GM18498 (cell line): ENCODE results near the gene MFSD8.
"Not testable (repeated sequence)": the region's sequence is repeated elsewhere in the genome, so short reads cannot be mapped to it uniquely, and the experiment has no call there.

ENCODE experiments used
- ATAC-seq: cut with Tn5 transposase; IDR thresholded peaks from one replicate; pipeline ENCODE4 v1.9.1; 2021; ENCODE audit warnings: mild to moderate bottlenecking, moderate library complexity; ENCODE audit not compliant: unreplicated experiment

Gene MFSD8

GRCh38 chr4:127965062-127965802 is at the start of gene MFSD8, which contains the start of gene ABHD18:
Gene MFSD8, minus strand, starts transcription at chr4:127965173. Its CDS starts 40 bp downstream, at chr4:127965133.
Gene ABHD18, plus strand, starts transcription at chr4:127965406. Its CDS starts 17,550 bp downstream, at chr4:127982956.
- peak; percentile 96 for ATAC-seq

- ATAC-seq = no peak
Observed at GRCh38 chr4:128009428-128009827, 44.5 kb upstream of the MFSD8 start.

DNA sequence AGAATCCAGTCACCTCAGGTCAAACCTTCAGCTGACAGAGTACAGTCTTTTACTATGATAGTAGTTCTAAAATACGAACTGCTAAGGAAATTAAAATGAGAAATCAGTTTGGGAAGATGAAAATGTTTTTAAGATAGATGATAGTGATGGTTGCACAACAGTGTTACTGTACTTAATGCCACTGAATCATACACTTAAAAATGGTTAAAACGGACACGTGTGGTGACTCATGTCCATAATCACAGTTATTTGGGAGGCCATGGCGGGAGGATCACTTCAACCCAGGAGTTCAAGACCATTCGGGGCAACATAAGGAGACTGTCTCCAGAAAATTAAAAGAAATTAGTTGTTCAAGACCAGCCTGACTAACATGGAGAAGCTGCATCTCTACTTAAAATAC is 41.6 kb upstream of the MFSD8 start:
- no peak for ATAC-seq

GRCh38 chr4:127997534-127998388 is 32.8 kb upstream of the MFSD8 start:
- peak; percentile 99 for ATAC-seq

- ATAC-seq = not testable (repeated sequence)
Observed at GRCh38 chr4:127996521-127996920, 31.5 kb upstream of the MFSD8 start.

DNA sequence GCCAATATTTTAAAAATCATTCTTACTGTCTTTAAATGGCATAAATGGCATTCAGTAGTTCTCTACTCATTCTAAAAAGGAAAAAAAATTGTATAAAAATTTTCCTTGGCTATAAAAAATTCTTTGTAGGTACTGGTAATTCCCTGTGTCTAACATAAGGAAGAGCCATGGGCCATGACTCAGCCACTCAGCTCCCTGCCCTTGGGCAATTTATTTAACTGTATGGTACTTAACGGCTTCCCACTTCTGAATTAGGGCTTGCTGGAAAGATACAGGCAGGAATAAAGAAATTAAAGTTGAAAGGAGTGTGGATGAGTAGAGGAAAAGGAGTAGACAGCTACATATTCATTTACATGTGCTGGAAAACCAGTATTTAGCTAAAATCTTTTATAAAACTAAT is 30.8 kb upstream of the MFSD8 start:
- ATAC-seq = no peak

DNA sequence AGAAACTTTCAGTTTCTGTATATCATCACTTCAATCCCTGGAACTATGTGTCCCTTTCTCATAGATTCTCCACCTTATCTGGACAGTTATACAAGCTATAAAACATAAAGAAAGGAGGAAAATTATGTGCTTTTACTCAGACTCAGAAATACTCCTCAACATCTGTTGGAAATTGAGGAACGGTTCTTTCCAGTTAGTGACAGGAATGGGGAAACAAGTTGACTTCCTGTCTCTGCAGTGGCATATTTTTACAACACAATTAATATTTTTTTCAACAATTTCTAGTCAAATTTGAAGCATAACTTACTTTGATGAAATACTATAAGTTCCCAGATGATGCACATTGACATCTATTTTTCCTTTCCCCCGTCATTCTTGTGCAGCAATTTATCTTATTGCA is 28.2 kb upstream of the MFSD8 start:
- no peak for ATAC-seq

GRCh38 chr4:127988638-127989037 is 23.7 kb upstream of the MFSD8 start:
- no peak for ATAC-seq

GRCh38 chr4:127985989-127986388 is 21.0 kb upstream of the MFSD8 start:
- ATAC-seq = no peak

DNA sequence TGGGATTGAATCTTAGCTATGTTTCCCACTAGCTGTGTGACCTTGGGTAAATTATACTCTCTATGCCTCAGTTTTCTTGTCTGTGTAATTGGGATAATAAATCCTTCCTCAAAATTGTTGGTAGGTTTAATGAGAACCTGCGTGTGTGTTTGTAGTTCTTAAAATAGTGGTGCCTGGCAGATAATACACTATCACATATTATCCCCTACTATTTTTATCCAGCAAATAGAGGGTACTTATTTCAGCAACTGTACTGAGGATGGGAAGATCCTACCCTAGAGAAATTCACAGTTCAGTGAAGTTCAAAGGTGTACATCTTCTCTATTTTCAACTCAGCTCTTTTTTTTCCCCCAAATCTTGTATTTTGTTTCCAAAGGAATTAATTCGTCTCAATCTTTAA is 17.5 kb upstream of the MFSD8 start:
- no peak for ATAC-seq

GRCh38 chr4:127978930-127979329 is 14.0 kb upstream of the MFSD8 start:
- no peak for ATAC-seq

DNA sequence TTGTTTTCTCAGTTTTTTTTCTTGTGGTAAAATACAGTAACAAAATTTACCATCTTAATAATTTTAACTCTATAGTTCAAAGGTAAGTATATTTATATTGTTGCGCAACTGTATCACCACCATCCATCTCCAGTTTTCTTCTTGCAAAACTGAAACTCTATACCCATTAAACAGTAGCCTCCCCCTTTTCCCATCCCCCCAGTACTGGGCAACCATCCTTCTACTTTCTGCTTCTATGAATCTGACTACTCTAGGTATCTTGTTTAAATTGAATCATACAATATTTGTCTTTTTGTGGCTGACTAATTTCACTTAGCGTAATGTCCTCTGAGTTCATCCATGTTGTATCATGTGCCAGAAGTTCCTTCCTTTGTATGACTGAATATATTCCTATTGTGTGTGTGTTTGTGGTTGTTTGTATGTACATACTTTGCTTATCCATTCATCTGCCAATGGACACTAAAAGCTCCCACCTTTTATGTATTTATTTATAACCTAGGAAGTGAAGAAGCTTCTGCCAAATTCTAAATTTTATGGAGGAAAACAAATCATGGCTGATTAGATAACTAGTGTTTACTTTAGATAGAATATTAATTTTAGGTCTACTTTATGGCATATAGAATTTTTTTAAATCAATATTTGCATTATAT is 10.3 kb upstream of the MFSD8 start:
- no peak for ATAC-seq

DNA sequence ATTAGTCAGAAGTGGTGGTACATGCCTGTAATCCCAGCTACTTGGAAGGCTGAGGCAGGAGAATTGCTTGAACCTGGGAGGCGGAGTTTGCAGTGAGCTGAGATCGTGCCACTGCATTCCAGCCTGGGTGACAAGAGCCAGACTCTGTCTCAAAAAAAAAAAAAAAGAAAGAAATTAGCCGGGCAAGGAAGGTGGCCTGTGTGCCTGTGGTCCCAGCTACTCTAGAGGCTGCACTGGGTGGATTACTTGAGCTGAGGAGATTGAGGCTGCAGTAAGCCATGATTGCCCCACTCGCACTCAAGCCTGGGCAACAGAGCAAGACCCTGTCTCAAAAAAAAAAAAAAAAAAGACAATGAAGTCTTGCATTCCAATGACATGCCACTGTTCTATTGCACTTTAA is 6.0 kb upstream of the MFSD8 start:
- ATAC-seq = not testable (repeated sequence)

DNA sequence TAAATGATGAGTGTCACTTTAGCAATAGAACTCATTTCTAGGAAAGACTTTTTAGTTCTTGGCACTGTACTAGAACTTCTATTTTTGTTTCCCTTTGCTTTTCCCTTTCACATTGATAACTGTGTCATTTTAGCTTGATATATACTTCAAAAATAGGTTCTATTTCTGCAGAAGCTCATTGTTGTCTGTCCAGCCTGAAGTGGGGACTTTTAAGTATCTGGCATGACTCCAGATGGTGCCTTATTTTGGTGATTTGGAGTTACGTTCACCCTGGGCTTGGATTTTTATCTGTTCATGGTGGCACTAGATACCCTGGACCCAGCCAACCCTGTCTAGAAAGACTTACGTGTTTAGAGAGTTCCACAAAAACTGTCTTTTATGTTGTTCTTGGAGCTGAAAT is 3.6 kb upstream of the MFSD8 start:
- no peak for ATAC-seq

GRCh38 chr4:127967141-127967775 is 2.3 kb upstream of the MFSD8 start:
- ATAC-seq = no peak

GRCh38 chr4:127965803-127966175 is 816 bp upstream of the MFSD8 start:
- peak; percentile 33 for ATAC-seq

GRCh38 chr4:127964426-127965061 is 429 bp downstream of the MFSD8 start:
- ATAC-seq = peak; percentile 25

DNA sequence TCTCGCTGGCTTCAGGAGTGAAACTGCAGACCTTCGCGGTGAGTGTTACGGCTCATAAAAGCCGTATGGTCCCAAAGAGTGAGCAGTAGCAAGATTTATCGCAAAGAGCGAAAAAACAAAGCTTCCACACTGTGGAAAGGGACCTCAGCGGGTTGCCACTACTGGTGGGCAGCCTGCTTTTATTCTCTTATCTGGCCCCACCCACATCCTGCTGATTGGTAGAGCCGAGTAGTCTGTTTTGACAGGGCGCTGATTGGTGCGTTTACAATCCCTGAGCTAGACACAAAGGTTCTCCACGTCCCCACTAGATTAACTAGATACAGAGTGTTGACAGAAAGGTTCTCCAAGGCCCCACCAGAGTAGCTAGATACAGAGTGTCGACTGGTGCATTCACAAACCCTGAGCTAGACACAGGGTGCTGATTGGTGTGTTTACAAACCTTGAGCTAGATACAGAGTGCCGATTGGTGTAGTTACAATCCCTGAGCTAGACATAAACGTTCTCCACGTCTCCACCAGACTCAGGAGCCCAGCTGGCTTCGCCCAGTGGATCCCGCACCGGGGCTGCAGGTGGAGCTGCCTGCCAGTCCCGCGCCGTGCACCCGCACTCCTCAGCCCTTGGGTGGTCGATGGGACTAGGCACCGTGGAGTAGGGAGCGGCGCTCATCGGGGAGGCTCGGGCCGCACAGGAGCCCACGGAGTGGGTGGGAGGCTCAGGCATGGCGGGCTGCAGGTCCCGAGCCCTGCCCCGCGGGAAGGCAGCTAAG is 1.2 kb downstream of the MFSD8 start:
- ATAC-seq = not testable (repeated sequence)

- no peak for ATAC-seq
Observed at GRCh38 chr4:127959794-127960193, 5.2 kb downstream of the MFSD8 start.

GRCh38 chr4:127957105-127957504 is 7.9 kb downstream of the MFSD8 start:
- no peak for ATAC-seq
